BJ (cell line): ENCODE results near the gene WDHD1. TPM values are rescaled to one million over a fixed set of nuclear protein-coding genes. Genes with fewer than 3 reads are reported as not detected.

Experiments used
- CTCF ChIA-PET: fragments of 350-600 bp; formaldehyde crosslinking; extraction: SDS; loops from one replicate; lab custom pipeline; 2021; ENCODE audit warnings: antibody characterized with exemption, inconsistent platforms; lab: Yijun Ruan, JAX
- POLR2A ChIA-PET: fragments of 300-600 bp; sonication (Branson Sonifier 250); formaldehyde crosslinking; extraction: SDS; loops from one replicate; lab custom pipeline; 2021; ENCODE audit warnings: antibody characterized with exemption; lab: Charles Lee
- DNase-seq: peaks from one replicate; pipeline ENCODE4 v3.0.0-alpha.2; 2011; ENCODE audit warnings: low read depth
- H3K27me3 ChIP-seq: 2 replicates; pipeline ENCODE4 v1.6.0; 2011; ENCODE audit warnings: low read length; ENCODE audit not compliant: control insufficient read depth, insufficient read depth
- H3K36me3 ChIP-seq: 2 replicates; pipeline ENCODE4 v1.5.1; 2011; ENCODE audit warnings: low read length; ENCODE audit not compliant: control insufficient read depth, insufficient read depth
- H3K4me3 ChIP-seq: 2 replicates; pipeline ENCODE4 v1.5.1; 2011; ENCODE audit warnings: low read depth, mild to moderate bottlenecking, control low read depth, low read length
- CTCF ChIP-seq: IDR thresholded peaks from 2 replicates; pipeline ENCODE4 v1.5.1; 2011; ENCODE audit warnings: low read depth, mild to moderate bottlenecking, control low read depth, inconsistent platforms, low read length, moderate library complexity; ENCODE audit not compliant: insufficient read depth
- polyA plus RNA-seq: library from polyadenylated mRNA; depleted of rRNA; stranded (reverse); fragments of >200 nt; gene quantifications from 2 replicates; pipeline ENCODE4 v1.2.3, GENCODE V29; 2011

Gene WDHD1
- polyA plus RNA-seq, 1 experiment, result 2.6 TPM

- Histone ChIP-seq H3K27me3 (no peaks in the 10 kb centered on the region), H3K36me3 (no peaks in the 10 kb centered on the region), H3K4me3 (no peak overlapping the region)
- POLR2A ChIA-PET, result no interaction called here
- CTCF ChIA-PET, result interaction anchor here (0.6 kb wide), 1 partner anchor 37 kb away, joined by 3 read pairs; no protein-coding TSS in a partner anchor
- no peak for TF ChIP-seq CTCF
- DNase-seq, result no peak
These were observed 82.0 kb downstream of the WDHD1 start for GRCh38 chr14:54944737-54945391.

- no peaks in the 10 kb centered on the region for H3K27me3 ChIP-seq
These were observed 84.0 kb downstream of the WDHD1 start for GRCh38 chr14:54942913-54943312.

GRCh38 chr14:54936816-54937215 is 90.1 kb downstream of the WDHD1 start:
- no peak for DNase-seq
- H3K27me3 ChIP-seq, result no peaks in the 10 kb centered on the region
- no peak overlapping the region for H3K4me3 ChIP-seq
- ChIA-PET POLR2A (no interaction called here), CTCF (no interaction called here)
- no peak for TF ChIP-seq CTCF
- H3K36me3 ChIP-seq, result no peaks in the 10 kb centered on the region

More at GRCh38 chr14:54942913-54943312, 84.0 kb downstream of the WDHD1 start:
- H3K36me3 ChIP-seq, result no peaks in the 10 kb centered on the region
- no peak for DNase-seq
- TF ChIP-seq CTCF, result no peak
- H3K4me3 ChIP-seq, result no peak overlapping the region
- ChIA-PET CTCF (no interaction called here), POLR2A (no interaction called here)

- H3K36me3 ChIP-seq, result no peaks in the 10 kb centered on the region
- TF ChIP-seq CTCF, result no peak
- ChIA-PET CTCF (interaction anchor here (1.4 kb wide), 1 partner anchor 16 kb away, joined by 3 read pairs; no protein-coding TSS in a partner anchor), POLR2A (no interaction called here)
- DNase-seq, result no peak
- H3K27me3 ChIP-seq, result no peaks in the 10 kb centered on the region
- no peak overlapping the region for H3K4me3 ChIP-seq
These were observed 90.9 kb downstream of the WDHD1 start for GRCh38 chr14:54935958-54936357.

- CTCF ChIA-PET, result interaction anchor here (1.4 kb wide), 1 partner anchor 15 kb away, joined by 3 read pairs; no protein-coding TSS in a partner anchor
- no peak for DNase-seq
- H3K27me3 ChIP-seq, result no peaks in the 10 kb centered on the region
- H3K36me3 ChIP-seq, result no peaks in the 10 kb centered on the region
- no peak for TF ChIP-seq CTCF
- POLR2A ChIA-PET, result no interaction called here
- H3K4me3 ChIP-seq, result no peak overlapping the region
These were observed 91.8 kb downstream of the WDHD1 start for GRCh38 chr14:54935100-54935499.
